Colon (tissue), 2 donors: ENCODE results near the gene CD244.
"Not testable (repeated sequence)": the region's sequence is repeated elsewhere in the genome, so short reads cannot be mapped to it uniquely, and the experiment has no call there.

ENCODE experiments used
- FAIRE-seq: peaks from 2 replicates; lab custom pipeline; 2012; peaks lifted over from hg19 to GRCh38; lab: Jason Lieb, UNC
- donor health status: control.
- donor health status: control.

CD244 gene

DNA sequence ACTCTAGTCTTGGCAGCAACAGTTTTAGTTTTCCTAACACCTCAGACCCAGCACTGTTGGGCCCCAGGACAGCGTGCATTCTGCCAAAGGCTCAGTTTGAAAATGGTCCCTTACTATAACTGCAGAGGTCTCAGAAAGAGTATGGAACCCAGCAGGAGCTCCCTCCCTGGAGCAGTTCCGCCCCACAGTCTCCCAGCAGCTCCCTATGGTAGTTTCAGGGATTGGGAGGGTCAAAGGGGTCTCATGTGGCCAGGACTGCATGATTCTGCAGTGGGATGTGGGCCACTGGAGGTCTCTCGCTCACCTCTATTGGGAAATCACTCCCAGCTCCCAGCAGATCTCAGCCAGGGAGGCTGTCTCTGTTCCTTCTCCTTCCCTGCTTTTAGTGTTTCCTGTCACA lies 54.4 kb downstream of the CD244 start:
- FAIRE-seq = no peak

DNA sequence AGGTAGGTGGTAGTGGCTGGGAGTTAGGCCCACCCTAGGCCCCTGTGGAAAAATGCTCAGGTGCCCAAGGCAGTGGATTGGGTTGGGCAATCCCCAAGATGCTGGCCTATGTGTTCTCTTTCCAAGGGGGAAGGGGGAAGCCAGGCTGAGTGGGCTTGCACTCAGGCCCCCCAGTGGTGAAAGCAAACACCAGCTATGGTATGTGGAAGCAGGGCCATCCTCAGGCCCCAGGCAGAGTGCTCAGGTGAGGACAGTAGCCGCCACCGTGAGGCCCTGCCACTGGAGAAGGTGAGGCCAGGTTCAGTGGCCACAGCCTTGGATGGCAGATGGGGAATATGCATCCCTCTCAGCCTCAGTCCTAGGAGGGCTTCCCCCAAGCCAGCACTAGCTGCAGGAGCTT lies 54.9 kb downstream of the CD244 start:
- no peak for FAIRE-seq

DNA sequence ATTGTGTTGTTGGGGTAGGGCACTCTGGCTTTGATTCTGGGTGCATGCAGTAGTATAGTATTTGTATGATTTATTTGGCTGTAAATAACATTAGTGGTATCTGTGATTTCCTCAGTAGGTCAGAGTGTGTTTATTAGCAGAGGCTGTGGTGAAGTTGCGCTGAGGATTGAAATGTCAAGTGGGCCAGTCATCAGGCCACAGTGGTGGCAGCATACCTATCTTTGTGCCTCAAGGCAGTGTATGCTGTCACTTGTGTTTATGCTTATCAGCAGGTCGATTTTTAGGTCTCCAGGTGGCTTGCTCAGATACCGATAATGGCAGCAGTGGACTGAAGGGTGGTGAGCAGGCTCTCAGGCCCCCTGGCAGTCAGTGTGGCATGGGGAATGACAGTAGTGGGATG lies 55.4 kb downstream of the CD244 start:
- FAIRE-seq = no peak

DNA sequence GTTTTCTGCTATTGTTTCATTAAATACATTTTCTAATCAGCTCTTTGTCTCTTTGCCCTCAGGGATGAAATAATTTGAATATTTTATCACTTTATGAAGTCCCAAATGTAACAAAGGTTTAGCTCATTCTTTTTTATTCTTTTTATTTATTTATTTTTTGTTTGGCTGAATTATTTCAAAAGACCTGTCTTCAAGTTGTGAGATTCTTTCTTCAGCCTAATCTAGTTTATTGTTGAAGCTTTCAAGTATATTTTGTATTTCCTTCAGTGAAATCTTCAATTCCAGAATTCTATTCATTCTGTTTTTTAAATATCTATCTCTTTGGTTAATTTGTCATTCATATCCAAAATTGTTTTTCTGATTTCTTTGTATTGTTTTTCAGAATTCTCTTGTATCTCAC lies 55.9 kb downstream of the CD244 start:
- FAIRE-seq = no peak

DNA sequence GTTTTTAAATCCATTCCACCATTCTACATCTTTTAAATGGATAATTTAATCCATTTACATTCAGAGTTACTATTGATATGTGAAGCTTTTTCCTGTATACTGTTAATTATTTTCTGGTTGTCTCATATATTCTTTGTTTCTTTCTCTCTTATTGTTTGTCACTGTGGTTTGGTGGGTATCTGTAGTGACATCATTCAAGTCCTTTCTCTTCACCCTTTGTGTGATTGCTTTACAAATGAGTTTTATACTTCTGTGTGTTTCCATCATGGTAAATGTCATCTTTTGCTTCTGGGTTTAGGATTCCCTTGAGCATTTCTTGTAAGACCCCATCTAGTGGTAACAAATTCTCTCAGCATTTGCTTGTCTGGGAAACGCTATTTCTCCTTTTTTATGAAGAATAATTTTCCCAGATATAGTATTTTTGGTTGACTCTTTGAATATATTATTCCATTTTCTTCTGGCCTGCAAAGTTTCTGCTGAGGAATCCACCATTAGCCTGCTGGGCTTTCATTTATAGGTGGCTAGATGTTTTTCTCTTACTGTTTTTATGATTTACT lies 56.5 kb downstream of the CD244 start:
- no peak for FAIRE-seq

DNA sequence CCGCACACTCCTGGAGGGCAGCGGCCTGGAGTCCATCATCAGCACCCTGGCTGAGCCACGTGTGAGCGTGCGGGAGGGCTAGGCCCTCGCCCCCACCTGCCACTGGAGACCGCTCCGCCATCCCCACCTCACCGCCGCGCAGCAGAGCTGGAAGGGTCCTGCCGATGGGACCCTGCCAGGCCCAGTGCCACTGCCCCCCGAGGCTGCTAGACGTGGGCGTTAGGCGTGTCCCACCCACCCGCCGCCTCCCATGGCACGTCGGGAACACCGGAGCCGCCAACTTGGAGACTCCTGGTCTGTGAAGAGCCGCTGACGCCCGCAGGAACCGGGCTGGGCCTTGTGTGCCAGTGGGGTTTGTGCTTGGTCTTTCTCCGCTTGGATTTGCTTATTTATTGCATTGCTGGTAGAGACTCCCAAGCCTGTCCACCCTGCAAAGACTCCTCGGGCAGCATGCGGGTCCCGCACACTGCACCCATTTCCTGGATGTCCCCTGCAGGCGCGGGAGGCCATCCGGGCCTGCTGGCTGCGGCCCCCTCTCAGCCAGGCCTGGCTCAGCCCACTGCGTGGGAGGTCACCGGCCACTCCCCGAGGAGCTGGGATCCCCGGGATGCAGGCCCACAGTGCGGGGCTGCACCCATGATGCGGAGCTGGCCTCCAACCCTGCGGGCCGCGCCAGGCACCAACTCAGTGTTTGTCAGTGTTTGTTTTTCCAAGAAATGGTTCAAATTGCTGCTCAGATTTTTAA lies 60.7 kb downstream of the CD244 start:
- FAIRE-seq = no peak

DNA sequence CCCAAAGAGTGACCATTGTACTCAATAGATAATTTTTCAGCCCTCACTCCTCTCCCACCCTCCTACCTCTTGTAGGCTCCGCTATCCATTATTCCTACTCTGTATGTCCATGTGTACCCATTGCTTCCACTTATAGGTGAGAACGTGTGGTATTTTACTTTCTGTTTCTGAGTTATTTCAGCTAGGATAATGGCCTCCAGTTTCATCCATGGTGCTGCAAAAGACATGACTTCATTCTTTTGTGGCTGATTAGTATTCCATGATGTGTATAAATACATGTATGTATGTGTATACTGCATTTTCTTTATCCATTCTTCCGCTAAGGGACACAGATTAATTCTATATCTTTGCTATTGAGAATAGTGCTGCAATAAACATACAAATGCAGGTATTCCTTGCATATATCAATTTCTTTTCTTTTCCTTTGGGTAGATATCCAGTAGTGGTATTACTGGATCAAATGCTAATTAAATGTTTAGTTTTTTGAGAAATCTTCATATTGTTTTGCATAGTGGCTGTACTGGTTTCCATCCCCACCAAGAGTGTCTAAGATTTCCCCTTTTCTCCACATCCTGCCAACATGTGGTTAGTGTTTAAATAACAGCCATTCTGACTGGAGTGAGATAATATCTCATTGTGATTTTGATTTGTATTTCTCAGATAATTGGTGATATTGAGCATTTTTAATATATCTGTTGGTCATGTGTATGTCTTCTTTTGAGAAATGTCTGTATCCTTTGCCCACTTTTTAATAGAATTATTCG lies 61.9 kb downstream of the CD244 start:
- FAIRE-seq = no peak

DNA sequence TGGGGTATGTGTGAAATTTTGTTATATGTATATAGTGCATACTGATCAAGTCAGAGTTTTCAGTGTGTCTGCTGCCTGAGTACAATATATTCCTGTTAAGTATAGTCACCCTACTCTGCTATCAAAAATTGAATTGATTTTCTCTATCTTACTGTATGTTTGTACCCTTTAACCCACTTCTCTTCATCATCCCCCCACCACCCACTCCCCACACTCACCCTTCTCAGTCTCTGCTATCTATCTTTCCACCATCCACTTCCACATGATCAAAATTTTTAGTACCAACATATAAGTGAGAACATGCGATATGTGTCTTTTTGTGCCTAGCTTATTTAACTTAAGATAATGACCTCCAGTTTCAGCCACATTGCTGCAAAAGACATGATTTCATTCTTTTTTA lies 62.5 kb downstream of the CD244 start:
- FAIRE-seq = no peak

DNA sequence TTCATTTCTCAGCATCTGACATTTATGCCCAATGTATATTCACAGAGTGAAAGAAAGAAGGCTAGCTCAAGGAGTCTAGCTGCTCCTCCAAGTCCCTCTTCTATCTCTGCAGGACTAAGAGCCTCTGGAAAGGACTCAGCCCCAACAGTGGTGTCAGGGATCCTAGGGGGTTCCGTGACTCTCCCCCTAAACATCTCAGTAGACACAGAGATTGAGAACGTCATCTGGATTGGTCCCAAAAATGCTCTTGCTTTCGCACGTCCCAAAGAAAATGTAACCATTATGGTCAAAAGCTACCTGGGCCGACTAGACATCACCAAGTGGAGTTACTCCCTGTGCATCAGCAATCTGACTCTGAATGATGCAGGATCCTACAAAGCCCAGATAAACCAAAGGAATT lies 63.0 kb downstream of the CD244 start:
- FAIRE-seq = no peak

DNA sequence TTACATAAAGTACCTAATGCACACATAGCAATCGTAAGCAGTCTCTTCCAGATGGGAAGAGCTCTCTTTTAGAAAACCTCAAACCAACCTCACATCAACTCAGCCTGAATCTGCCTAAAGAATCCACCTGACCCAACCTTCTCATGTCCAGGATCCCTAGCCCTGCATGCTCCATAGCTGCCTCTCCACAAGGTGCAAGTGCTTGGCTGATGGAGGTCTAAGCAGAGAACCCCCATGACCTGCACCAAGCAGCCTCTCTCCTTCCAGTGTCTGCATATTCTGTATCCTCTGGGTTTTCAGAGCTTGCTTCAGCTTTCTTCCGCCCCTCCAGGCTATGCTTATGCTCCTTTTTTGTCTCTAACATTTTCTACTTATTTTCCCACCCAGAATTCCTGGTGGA lies 64.2 kb downstream of the CD244 start:
- FAIRE-seq = no peak

DNA sequence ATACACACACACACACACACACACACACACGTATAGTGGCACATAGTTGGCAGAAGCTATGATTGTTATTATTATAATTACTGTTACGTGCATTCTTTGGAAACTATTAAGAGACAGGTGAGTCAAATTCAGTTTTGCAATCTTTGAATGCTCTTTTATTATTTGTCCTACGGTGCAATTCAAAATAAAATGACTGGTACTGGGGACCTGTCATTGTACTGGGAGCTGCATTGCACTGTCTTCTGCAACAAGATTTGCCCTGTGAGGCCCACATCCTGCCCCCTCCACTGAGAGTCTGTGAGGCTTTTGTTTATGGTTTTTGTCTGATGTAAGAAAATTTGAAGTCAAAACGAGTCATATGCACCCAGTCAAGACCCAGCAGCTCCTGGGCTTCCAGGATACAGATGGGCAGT lies 64.8 kb downstream of the CD244 start:
- no peak for FAIRE-seq

DNA sequence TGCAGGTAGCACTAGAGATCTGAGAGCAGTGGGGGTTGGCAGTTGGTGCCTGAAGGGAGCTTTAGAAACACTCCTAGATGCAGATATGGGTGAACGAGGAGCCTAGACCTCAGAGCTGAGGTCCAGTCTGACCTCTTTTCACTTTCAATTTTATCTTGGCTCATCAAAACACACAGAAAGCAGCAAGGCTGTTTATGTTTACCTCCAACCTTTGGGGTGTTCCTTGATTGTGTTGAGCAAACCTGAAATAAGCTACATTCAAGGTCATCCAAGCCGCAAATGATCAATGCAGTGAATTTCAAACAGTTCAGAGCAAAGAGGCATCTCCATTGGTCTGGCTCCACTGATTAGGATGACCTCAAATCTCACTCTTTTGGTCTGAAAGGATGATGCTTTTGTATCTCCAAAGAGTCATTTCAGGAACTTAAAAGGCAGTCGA lies 65.4 kb downstream of the CD244 start:
- FAIRE-seq = no peak

DNA sequence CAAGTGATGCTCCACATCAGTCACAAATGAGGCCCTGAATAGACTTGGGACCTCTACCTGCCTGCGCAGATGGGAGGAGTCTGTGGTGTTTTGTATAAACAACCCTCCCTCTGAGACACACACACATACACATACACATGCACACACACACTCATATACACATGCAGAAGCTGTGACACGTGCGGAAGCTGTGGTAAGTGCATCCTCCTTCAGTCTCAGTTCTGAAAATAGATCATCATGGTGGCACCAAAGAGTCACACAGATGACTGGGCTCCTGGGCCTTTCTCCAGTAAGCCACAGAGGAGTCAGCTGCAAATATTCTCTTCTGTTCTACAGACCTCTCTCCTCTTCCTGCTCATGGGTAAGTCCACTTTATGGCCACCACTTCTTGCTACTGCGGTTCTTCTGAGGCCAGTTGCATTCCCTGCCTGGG lies 66.7 kb downstream of the CD244 start, which contains the start of gene LY9:
Gene LY9 (plus strand): TSS at position 224 of the 433 bp plus-strand sequence. CDS start 14 bp downstream, at position 238.
- FAIRE-seq = no peak

DNA sequence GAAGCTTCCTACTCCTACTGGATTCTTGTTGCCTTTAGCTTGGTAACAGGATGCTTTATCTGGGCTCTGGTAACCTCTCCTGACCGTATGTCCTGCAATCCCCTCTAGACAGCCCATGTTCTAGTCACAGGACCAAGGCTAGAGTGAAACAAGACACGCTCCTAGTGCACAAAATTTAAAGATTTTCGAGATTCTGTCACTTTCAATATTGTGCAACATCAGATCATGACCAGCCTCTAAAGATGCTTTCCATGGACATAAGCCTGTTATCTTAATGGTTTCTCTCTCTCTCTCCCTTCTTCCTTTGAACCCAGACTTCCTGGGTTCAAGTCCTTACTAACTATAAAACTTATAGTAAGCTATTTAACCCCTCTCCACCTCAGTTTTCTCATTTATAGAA lies 68.3 kb downstream of the CD244 start:
- no peak for FAIRE-seq

DNA sequence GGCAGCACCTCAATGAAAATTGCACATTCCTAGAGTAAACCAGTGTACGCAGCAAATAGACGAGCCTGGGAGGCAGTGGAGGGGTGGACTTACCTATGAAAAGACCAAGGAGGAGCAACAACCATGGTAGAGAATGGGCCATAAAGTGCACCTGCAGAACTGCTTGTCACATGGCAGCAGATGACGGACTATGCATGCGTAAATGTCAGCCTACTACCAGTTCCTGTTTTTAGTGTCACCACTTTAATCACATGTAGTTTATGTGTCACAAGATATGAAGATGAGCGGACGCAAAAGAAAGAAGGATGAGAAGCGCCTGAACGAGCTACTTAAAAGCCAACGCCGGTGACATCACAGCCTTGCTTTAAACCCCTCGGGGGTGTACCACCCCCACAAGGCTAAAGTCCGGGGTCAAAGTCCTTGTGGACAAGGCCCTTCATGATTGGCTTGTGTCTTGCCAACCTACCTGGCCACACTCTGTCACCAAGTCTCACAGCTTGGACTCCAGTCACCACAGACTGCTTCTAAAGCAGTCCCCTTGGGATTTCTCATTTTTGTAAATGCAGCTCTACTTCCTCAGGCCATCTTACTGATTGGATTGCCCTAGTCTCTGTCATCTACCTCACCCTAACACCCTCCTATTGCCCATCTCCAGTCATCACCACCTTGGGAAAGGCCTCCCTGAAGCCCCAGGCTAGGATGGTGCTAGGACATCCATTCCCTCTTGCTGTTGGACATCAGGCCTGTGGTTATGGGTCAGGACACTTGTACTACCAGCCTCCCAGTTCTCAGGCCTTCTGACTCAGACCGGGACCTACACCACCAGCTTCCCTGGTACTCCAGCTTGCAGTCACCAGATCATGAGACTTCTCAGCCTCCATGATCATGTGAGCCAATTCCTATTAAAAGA lies 72.7 kb downstream of the CD244 start:
- FAIRE-seq = no peak

DNA sequence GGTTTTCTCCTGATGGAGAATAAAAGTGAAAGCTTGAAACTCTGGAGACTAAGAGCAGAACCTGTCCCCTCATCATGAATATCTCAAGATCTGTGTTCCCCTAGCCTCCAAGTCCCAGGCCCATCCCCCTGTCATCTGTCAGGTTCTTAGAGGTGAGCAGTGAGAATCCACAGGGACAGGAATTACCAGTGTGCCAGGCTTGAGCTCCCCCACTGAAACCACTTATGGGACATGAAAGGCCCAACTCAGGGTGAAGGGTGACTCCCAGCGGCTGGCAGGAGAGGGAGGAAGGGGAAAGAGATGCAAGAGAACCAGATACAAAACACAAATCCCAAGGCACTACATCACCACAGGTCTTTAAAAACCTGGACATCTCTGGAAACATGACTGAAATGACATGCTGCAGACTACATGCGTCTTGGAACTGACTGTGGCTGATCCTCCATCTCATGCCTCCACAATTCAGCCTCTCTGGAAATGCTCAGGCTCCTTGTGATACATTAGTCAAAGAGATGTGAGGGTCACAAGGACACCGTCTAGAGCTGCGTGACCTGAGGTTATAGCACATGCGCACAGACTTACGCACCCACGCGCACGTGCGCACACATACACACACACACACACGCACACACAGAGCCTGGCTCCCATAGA lies 73.5 kb downstream of the CD244 start:
- no peak for FAIRE-seq

DNA sequence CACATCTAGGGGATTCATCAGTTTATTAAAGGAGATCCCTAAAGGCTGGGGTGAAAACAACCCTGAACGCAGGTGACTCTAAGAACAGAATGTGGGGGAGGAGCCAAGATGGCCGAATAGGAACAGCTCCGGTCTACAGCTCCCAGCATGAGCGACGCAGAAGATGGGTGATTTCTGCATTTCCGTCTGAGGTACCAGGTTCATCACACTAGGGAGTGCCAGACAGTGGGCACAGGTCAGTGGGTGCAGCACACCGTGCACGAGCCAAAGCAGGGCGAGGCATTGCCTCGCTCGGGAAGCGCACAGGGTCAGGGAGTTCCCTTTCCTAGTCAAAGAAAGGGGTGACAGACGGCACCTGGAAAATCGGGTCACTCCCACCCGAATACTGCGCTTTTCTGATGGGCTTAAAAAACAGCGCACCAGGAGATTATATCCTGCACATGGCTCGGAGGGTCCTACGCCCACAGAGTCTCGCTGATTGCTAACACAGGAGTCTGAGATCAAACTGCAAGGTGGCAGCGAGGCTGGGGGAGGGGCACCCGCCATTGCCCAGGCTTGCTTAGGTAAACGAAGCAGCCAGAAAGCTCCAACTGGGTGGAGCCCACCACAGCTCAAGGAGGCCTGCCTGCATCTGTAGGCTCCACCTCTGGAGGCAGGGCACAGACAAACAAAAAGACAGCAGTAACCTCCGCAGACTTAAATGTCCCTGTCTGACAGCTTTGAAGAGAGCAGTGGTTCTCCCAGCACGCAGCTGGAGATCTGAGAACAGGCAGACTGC lies 79.5 kb downstream of the CD244 start:
- FAIRE-seq = not testable (repeated sequence)

DNA sequence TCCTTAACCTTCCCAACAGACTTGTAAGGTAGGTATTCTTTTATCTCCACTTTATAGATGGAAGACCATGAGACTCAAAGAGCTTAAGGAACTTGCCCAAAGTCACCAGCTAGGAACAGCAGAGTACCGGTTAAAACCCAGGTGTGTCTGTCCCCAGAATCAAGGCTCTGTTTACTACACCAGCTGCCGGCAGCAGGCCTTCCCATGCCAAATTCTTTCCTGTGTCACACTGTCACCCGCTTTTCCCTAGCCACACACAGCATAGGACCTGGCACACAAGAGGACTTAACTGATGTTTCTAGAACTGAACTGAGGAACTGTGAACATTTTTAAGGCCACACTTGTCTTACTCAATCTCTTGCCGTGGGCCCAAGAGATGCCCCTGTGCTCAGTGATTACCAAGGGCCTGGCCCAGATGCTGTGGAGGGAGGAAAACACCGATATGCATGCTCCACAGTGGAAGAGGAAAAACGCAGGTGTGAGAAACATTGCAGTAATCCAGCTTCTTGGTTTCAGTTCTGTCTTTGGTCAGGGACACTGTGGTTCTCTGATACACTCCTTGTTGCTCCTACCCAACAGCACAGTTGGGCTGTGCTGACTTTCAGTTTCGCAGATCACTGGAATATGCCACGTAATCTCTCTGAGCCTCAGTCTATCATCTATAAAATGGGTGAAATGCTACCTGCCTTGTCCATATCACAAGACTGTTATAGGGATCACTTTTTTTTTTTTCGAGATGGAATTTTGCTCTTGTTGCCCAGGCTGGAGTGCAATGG lies 80.6 kb downstream of the CD244 start:
- no peak for FAIRE-seq

DNA sequence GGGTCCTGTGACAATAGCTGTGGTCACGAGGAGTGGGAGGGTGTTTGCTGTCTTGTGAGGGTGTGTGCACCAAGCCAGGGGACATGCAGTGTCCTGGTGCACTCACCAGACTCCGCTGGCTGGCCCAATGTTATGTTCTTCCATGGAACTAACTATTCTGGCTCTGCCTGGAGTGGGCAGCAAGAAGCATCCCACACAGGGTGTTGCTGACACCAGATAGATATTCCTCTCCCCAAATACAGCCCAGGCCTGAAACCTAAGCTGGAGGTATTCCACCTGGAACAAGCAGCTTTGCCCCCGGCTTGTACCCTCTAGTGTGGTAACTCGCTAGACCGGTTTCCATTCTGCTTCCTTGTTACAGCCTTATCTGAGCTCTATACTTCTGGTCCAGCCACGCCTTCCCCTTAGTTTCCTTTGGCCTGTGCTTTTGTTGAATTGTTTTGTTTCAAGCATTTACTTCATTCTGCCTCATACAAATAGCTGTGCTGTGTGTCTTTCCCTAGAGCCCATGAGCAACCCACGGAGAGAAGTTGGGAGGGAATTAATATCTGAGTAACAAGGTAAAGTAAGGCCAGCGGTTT lies 81.4 kb downstream of the CD244 start:
- no peak for FAIRE-seq

DNA sequence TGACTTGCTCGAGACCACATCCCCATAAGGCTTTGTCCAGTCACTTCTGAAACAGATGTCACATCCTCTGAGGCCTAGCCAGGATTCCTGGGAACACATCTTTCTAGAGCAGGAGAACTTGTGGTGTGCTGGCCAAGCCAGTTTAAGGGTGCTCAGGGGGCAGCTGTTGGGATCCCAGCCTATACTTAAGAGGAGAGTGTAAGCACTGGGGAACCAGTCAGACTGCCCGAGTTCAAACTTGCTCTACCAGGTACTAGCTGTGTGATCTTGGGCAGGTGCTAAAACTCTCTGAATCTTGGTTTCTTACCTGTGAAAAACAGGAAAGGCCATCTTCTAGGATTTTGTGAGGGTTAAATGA lies 82.3 kb downstream of the CD244 start:
- no peak for FAIRE-seq
